Fibroblast of lung (primary cell): Measurements from ENCODE around the gene NCEH1.

Experiments
- CTCF ChIP-seq, 2 donors: IDR thresholded peaks in 1 of 2; conservative IDR thresholded peaks in 1 of 2; 1 replicate in 1 of 2; 2 replicates in 1 of 2; pipeline ENCODE4 v1.5.1; 2011 to 2012; ENCODE audit warnings: low read length in 2 of 2, control low read depth in 1 of 2, inconsistent platforms in 1 of 2, low read depth in 1 of 2, mild to moderate bottlenecking in 1 of 2
- EZH2 ChIP-seq: IDR thresholded peaks from 2 replicates; pipeline ENCODE4 v1.5.1; 2012; ENCODE audit warnings: low read length, control low read depth, mild to moderate bottlenecking; ENCODE audit errors: missing control alignments

- TF ChIP-seq CTCF (conservative IDR thresholded peaks at IDR 0.05 in 1 of 2, IDR thresholded peaks at IDR 0.05 in 1 of 2; ENCODE audit: low read depth in 1 of 2, low read length in 2 of 2) (no peak), EZH2 (no peak)
These were observed 128.2 kb downstream of the NCEH1 start for GRCh38 chr3:172582712-172583111.
